Activated CD4-positive, alpha-beta T cell treated with anti-CD3 and anti-CD28 coated beads for 24 hours (primary cell): ENCODE data around the gene GSX1.

ENCODE experiments used
- DNase-seq, 2 donors: peaks; one replicate each; pipeline ENCODE4 v3.0.0-alpha.2; 2020; ENCODE audit warnings: low read depth in 2 of 2

GSX1 gene

DNA sequence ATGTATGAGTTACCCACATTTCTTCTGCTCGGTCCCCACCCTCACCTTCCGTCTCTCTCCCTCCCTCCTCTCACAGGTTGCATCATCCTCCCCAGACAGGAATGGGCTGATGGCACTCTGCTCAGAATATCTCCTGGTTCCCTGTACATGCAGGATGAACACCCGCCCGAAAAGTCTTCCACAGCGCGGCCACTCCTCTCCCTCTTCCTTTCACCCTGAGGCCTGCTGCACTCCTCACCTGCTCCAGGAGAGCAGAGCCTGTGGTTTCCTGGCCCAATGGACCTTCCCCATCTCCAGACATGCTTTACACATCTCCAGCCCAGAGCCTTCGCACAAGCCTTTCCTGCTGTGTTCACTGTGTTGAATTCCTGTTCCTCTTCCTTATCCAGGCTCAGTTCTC, 40.9 kb downstream of the GSX1 start:
- no peak for DNase-seq

DNA sequence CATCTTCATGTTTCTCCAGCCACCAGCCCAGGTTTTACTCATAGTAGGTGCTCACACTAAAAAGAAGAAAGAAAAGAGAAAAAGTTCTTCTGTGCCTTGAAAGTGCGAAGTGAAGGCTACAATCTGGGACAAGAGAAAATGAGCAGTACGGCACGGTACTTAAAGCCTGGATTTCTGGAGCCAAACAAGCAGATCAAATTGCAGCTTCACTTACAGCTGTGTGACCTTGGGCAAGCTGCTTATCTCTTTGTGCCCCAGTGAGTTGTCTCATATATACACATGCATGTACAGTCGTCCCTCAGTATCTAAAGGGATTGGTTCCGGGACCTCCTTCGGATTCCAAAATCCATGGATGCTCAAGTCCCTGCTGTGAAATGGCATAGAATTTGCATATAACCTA, 41.8 kb downstream of the GSX1 start:
- DNase-seq: no peak

DNA sequence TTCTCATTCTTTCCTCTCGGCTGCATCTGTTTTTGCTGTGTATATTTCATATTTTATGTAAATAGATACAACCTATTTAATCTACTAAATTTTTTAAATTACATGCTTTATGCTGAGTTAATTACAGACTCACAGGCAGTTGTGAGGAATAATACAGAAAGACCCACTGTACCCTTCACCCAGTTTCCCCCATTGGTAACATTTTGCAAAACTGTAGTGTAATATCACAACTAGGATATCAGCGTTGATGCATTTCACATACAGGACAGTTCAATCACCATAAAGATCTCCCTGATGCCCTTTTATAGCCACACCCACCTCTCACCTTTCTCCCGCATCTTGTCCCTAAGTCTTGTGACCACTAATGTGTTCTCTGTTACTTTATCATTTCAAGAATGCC, 43.5 kb downstream of the GSX1 start:
- no peak for DNase-seq

- no peak for DNase-seq
Measured at GRCh38 chr13:27839809-27840467, 47.7 kb downstream of the GSX1 start.

GRCh38 chr13:27842571-27842970, 50.3 kb downstream of the GSX1 start:
- DNase-seq: no peak
